ENCODE measurements around the gene CLIP1. TPM values are rescaled to one million over a fixed set of nuclear protein-coding genes. Genes with fewer than 3 reads are reported as not detected.

The CLIP1 gene
- 21.5 and 28.3 TPM in 2 replicates for total RNA-seq

GRCh38 chr12:122421821-122422729 lies at the start of gene CLIP1:
Gene CLIP1, minus strand, starts transcription at chr12:122422669. Its CDS starts 42,217 bp downstream, at chr12:122380452.

GRCh38 chr12:122266230-122266901 lies 156.1 kb downstream of the CLIP1 start, which contains the start of gene VPS33A:
Gene VPS33A, minus strand, starts transcription at chr12:122266494. Its CDS starts 86 bp downstream, at chr12:122266408.

GRCh38 chr12:122225683-122226365 lies 196.6 kb downstream of the CLIP1 start, which contains the start of gene DIABLO:
Gene DIABLO, minus strand, starts transcription at chr12:122226052. Its CDS starts 38 bp downstream, at chr12:122226014.

Other genes with a start within 250 kb of the CLIP1 start
- gene IL31, start 248.4 kb downstream of the CLIP1 start, total RNA-seq = not detected in 2 replicates
- 1.2 and 1.8 TPM in 2 replicates for gene LRRC43, start 239.5 kb downstream of the CLIP1 start, total RNA-seq
- gene B3GNT4, start 219.0 kb downstream of the CLIP1 start, total RNA-seq = 0.15 TPM in 1 of 2 replicates, not detected in the other
- gene DIABLO, start 196.6 kb downstream of the CLIP1 start, total RNA-seq = 58.8 and 71.9 TPM in 2 replicates
- gene VPS33A, start 156.2 kb downstream of the CLIP1 start, total RNA-seq = 12.0 and 13.2 TPM in 2 replicates
- 7.4 and 7.6 TPM in 2 replicates for gene ZCCHC8, start 78.3 kb upstream of the CLIP1 start, total RNA-seq
- gene RSRC2, start 104.3 kb upstream of the CLIP1 start, total RNA-seq = 20.8 and 26.5 TPM in 2 replicates
- 3.9 and 4.5 TPM in 2 replicates for gene KNTC1, start 104.6 kb upstream of the CLIP1 start, total RNA-seq